Ascending aorta (tissue), 2 donors: ENCODE measurements around the gene PRKAG2. TPM values are rescaled to one million over a fixed set of nuclear protein-coding genes. Genes with fewer than 3 reads are reported as not detected.
"Not testable (repeated sequence)": the region's sequence is repeated elsewhere in the genome, so short reads cannot be mapped to it uniquely, and the experiment has no call there.

Experiments used
- DNase-seq, 2 donors: peaks; one replicate each; pipeline ENCODE4 v3.0.0-alpha.2; 2019; ENCODE audit warnings: low spot score in 2 of 2
- H3K27ac ChIP-seq, 2 donors: fragments of 200-600 bp; sonication (generic); one replicate each; pipeline ENCODE4 v1.5.1; 2016 to 2017; ENCODE audit warnings: mild to moderate bottlenecking in 1 of 2
- H3K27me3 ChIP-seq: fragments of 200-600 bp; sonication (generic); one replicate; pipeline ENCODE4 v1.5.1; 2017
- H3K36me3 ChIP-seq, 2 donors: fragments of 200-600 bp; sonication (generic); one replicate each; pipeline ENCODE4 v1.5.1; 2016
- H3K4me1 ChIP-seq, 2 donors: fragments of 200-600 bp; sonication (generic); one replicate each; pipeline ENCODE4 v1.5.1; 2016 to 2017; ENCODE audit warnings: mild to moderate bottlenecking in 1 of 2
- H3K4me3 ChIP-seq, 2 donors: fragments of 200-600 bp; sonication (generic); one replicate each; pipeline ENCODE4 v1.5.1; 2016 to 2017; ENCODE audit warnings: mild to moderate bottlenecking in 1 of 2
- H3K9me3 ChIP-seq, 2 donors: fragments of 200-600 bp; sonication (generic); one replicate each; pipeline ENCODE4 v1.5.1; 2016
- CTCF ChIP-seq, 3 experiments: fragments of 200-600 bp in 2 of 3; fragments of 450-650 bp in 1 of 3; sonication (generic) in 2 of 3; IDR thresholded peaks; one replicate each; pipeline ENCODE4 v1.5.1; 2016 to 2019; ENCODE audit warnings: antibody characterized with exemption in 3 of 3, mild to moderate bottlenecking in 1 of 3, moderate library complexity in 1 of 3
- intact Hi-C: fragments of 100-400 bp; cut with DNase I; formaldehyde crosslinking; loops from one replicate; pipeline ENCODE4 v1.15.1; 2023
- total RNA-seq: library from RNA; depleted of rRNA; stranded (reverse); fragments of >200 nt; gene quantifications from one replicate; pipeline ENCODE4 v1.1.0, GENCODE V29; 2016

Gene PRKAG2
- total RNA-seq, 1 donor from 2014 or later, result 26.7 TPM

- Histone ChIP-seq H3K27me3 (no peaks in the 10 kb centered on the region), H3K27ac (peak within 1 kb of the TSS; percentile 98 to 100), H3K36me3 (no peaks in the 10 kb centered on the region), H3K4me1 (peaks cover 0 to 16% of the 10 kb centered on the region in 2 donors), H3K9me3 (no peaks in the 10 kb centered on the region), H3K4me3 (peak within 1 kb of the TSS; percentile 86 to 98)
- DNase-seq, result peak; percentile 96 to 99
- intact Hi-C loops, result loop anchor here (2.0 to 10.0 kb wide), 8 partner anchors 15 to 355 kb away; partner anchors contain the start of gene PRKAG2
- no peak for TF ChIP-seq CTCF (IDR thresholded peaks at IDR 0.05)
Measured at GRCh38 chr7:151519765-151520418, 357.0 kb downstream of the PRKAG2 start, which contains the start of gene RHEB. Gene RHEB (minus strand): TSS chr7:151519895. CDS start chr7:151519511, 384 bp downstream.

- DNase-seq, result peak in 1 of 2 donors; percentile 73
- H3K36me3 ChIP-seq, H3K9me3 ChIP-seq, H3K27me3 ChIP-seq: not testable (repeated sequence)
- TF ChIP-seq CTCF (IDR thresholded peaks at IDR 0.05), result peak in 1 of 3 experiments; percentile 23
- H3K4me3 ChIP-seq, result peak overlapping the region; percentile 86 to 98
- H3K27ac ChIP-seq, result peak overlapping the region; percentile 98 to 100
- intact Hi-C loops, result loop anchor here (2.0 to 10.0 kb wide), 5 partner anchors 14 to 356 kb away; partner anchors contain the start of gene PRKAG2
- peaks cover 0 to 19% of the 10 kb centered on the region in 2 donors for H3K4me1 ChIP-seq
Measured at GRCh38 chr7:151518947-151519764, 357.8 kb downstream of the PRKAG2 start.

DNA sequence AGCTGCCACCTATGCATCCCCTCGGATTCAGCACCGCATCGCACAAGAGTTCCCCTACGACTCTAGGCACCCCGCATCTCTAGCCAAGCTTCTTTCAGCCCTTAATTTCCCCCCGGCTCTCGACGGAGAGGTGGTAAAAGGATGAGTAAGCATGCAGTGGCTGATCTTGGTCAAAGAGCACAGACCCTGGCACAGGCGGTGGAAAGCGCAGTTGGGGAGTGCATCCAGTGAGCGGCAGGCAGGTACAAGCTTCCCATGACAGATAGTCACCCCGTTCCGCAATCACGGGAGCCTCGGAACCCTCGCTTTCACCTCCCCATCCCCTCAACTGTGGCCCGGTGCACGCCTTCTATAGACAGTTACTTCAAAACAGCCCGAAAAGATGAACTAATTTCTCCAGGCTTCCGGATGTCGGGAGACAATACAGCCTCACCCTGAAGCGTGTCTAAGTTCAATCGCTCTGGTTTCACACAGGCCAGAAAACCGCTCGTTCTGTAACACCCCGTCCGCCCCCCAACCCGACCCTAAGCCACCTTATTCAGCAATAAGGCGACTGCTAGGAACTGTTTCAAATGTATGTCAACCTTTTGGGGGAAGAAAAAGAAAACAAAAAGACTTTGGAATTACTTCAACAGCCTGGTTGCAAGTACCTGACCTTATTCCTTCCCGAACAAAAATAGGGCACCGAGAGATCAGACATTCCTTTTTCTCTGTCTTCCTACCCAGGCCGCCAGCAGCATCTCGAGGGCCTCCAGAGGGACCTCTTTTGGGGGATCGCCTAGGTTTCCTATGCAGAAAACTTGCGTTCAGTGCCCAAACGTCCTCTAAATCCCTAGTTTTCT, 358.6 kb downstream of the PRKAG2 start:
- DNase-seq, result peak; percentile 29 to 71
- intact Hi-C loops, result loop anchor here (2.0 to 10.0 kb wide), 5 partner anchors 14 to 356 kb away; partner anchors contain the start of gene PRKAG2
- H3K4me1 ChIP-seq, result peaks cover 0 to 19% of the 10 kb centered on the region in 2 donors
- no peaks in the 10 kb centered on the region for H3K9me3 ChIP-seq
- peak in 1 of 3 experiments; percentile 14 for TF ChIP-seq CTCF (IDR thresholded peaks at IDR 0.05)
- H3K27me3 ChIP-seq, result no peaks in the 10 kb centered on the region
- peak overlapping the region; percentile 98 to 100 for H3K27ac ChIP-seq
- peak overlapping the region; percentile 86 to 98 for H3K4me3 ChIP-seq
- no peaks in the 10 kb centered on the region for H3K36me3 ChIP-seq

GRCh38 chr7:151517601-151518104, 359.3 kb downstream of the PRKAG2 start:
- DNase-seq, result peak in 1 of 2 donors; percentile 62
- Histone ChIP-seq H3K9me3 (no peaks in the 10 kb centered on the region), H3K27ac (peak overlapping the region in 1 of 2 donors; percentile 98), H3K27me3 (no peaks in the 10 kb centered on the region), H3K36me3 (no peaks in the 10 kb centered on the region), H3K4me1 (peaks cover 0 to 19% of the 10 kb centered on the region in 2 donors), H3K4me3 (peak overlapping the region; percentile 86 to 98)
- intact Hi-C loops, result loop anchor here (2.0 to 10.0 kb wide), 5 partner anchors 13 to 357 kb away; partner anchors contain the start of gene PRKAG2
- TF ChIP-seq CTCF (IDR thresholded peaks at IDR 0.05), result no peak

DNA sequence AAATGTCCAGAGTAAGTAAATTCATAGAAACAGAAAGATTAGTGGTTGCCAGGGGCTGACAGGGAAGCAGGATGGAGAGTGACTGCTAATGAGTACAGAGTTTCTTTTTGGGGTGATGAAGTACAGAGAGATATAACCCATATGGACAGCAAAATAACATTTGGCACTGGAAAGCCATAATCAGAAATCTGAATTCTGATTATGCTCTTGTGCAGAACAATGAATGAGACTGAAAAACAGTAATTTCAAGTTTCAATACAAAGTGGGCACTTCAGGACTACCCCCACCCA, 361.7 kb downstream of the PRKAG2 start:
- H3K4me1 ChIP-seq, result peaks cover 0 to 24% of the 10 kb centered on the region in 2 donors
- DNase-seq, result no peak
- H3K27ac ChIP-seq, result no peak overlapping the region
- no peaks in the 10 kb centered on the region for H3K36me3 ChIP-seq
- intact Hi-C loops, result loop anchor here (5.0 to 10.0 kb wide), 4 partner anchors 77 to 360 kb away; partner anchors contain the start of gene PRKAG2
- H3K9me3 ChIP-seq, result no peaks in the 10 kb centered on the region
- no peak for TF ChIP-seq CTCF (IDR thresholded peaks at IDR 0.05)
- no peaks in the 10 kb centered on the region for H3K27me3 ChIP-seq
- H3K4me3 ChIP-seq, result no peak overlapping the region
